ENCODE results near the gene GAPVD1.

GRCh38 chr9:125391704-125392103, 130.1 kb downstream of the GAPVD1 start:
- TF ChIP-seq CTCF (IDR thresholded peaks at IDR 0.05 in 2 of 3, conservative IDR thresholded peaks at IDR 0.05 in 1 of 3; ENCODE audit: control insufficient read depth in 2 of 3, extremely low read depth in 1 of 3, insufficient read depth in 1 of 3, low read depth in 3 of 3, low read length in 3 of 3) = no peak
- no peak for TF ChIP-seq RAD51 (IDR thresholded peaks at IDR 0.05)
- no peak for TF ChIP-seq MYC (IDR thresholded peaks at IDR 0.05; ENCODE audit: insufficient read depth, insufficient read length, insufficient replicate concordance, low read length, severe bottlenecking)
- TF ChIP-seq EED (IDR thresholded peaks at IDR 0.05; ENCODE audit: low read depth) = no peak
- TF ChIP-seq POLR2A (IDR thresholded peaks at IDR 0.05; ENCODE audit: low read depth, low read length) = no peak
- no peak for TF ChIP-seq MAX (IDR thresholded peaks at IDR 0.05; ENCODE audit: low read depth, low read length)

All from GM12878 (cell line).